ENCODE measurements around the gene ANTXR1.

The ANTXR1 gene

DNA sequence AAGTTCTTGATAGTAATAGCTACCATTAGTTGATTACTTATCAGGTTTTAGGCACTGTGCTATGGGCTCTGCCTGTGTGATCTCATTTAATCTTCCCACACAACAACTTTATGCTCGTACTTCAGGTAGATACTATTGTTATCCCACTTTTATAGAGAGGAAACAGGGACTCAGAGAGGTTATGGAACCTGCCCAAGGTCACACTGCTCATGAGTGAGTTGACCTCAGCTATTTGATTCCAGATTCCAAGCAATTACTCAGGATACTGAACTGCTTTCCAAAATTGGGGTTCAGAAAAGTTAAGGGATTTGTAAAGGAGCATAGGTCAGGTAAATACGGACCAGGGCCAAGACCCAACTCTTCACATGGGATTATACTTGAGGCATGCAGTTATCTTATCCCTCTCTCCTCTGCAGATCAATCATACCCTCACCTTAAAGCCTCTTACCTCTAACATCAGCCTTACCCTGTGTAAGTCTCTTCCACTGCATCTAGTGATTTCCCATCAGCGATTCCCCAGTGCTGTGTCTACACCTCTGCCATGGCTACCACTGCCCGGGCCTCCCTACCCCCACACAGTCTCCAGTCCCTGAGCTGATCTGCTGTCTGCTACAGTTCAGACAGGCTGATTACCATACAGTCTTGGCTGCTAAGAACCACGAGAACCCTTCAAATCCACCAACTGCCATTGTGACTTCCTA lies 74.4 kb downstream of the ANTXR1 start:
- TF ChIP-seq CTCF (conservative IDR thresholded peaks at IDR 0.05; ENCODE audit: low read depth, low read length), result no peak
- H3K4me3 ChIP-seq (IDR thresholded peaks at IDR 0.05; ENCODE audit: insufficient read depth, low read depth, low read length), result no peak overlapping the region
- no peak overlapping the region for H3K27ac ChIP-seq
- H3K4me1 ChIP-seq (ENCODE audit: low read depth, poor library complexity, severe bottlenecking), result peaks cover 18% of the 10 kb centered on the region
- H3K79me2 ChIP-seq (ENCODE audit: insufficient read depth, low read depth), result no peaks in the 10 kb centered on the region
- no peaks in the 10 kb centered on the region for H4K20me1 ChIP-seq (ENCODE audit: insufficient read depth)
- H3K9ac ChIP-seq, result no peak overlapping the region
- no peak overlapping the region for H3K4me2 ChIP-seq
- no peak overlapping the region for H2AFZ ChIP-seq (ENCODE audit: low read depth)
- no peaks in the 10 kb centered on the region for H3K36me3 ChIP-seq (ENCODE audit: insufficient read depth)
- no peaks in the 10 kb centered on the region for H3K27me3 ChIP-seq (ENCODE audit: insufficient read depth, low read depth)

DNA sequence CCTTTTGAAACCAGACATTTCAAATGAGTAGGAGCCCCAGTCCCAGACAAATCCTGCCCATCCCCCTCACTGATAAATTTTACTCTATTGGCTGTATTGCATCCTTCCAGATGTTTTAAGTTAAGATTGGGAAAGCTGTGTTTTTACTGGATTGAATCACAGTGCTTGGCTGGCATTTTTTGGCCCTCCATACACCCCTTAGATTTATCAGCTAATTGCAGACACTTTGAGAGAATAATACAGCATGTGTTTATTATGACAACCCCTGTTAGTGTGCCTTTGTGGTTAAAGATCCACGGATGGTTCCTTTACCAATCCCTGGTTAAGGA lies 74.9 kb downstream of the ANTXR1 start:
- Histone ChIP-seq H3K4me2 (no peak overlapping the region), H3K4me1 (ENCODE audit: low read depth, poor library complexity, severe bottlenecking) (peaks cover 13% of the 10 kb centered on the region), H3K27ac (no peak overlapping the region), H3K9ac (no peak overlapping the region), H3K4me3 (IDR thresholded peaks at IDR 0.05; ENCODE audit: insufficient read depth, low read depth, low read length) (no peak overlapping the region), H3K79me2 (ENCODE audit: insufficient read depth, low read depth) (no peaks in the 10 kb centered on the region), H3K27me3 (ENCODE audit: insufficient read depth, low read depth) (no peaks in the 10 kb centered on the region), H3K36me3 (ENCODE audit: insufficient read depth) (no peaks in the 10 kb centered on the region), H2AFZ (ENCODE audit: low read depth) (no peak overlapping the region), H4K20me1 (ENCODE audit: insufficient read depth) (no peaks in the 10 kb centered on the region)
- TF ChIP-seq CTCF (conservative IDR thresholded peaks at IDR 0.05; ENCODE audit: low read depth, low read length), result no peak

GRCh38 chr2:69088466-69088865 lies 75.5 kb downstream of the ANTXR1 start:
- H2AFZ ChIP-seq (ENCODE audit: low read depth), result no peak overlapping the region
- H4K20me1 ChIP-seq (ENCODE audit: insufficient read depth), result no peaks in the 10 kb centered on the region
- H3K79me2 ChIP-seq (ENCODE audit: insufficient read depth, low read depth), result no peaks in the 10 kb centered on the region
- TF ChIP-seq CTCF (conservative IDR thresholded peaks at IDR 0.05; ENCODE audit: low read depth, low read length), result no peak
- H3K27me3 ChIP-seq (ENCODE audit: insufficient read depth, low read depth), result no peaks in the 10 kb centered on the region
- H3K36me3 ChIP-seq (ENCODE audit: insufficient read depth), result no peaks in the 10 kb centered on the region
- no peak overlapping the region for H3K4me2 ChIP-seq
- no peak overlapping the region for H3K9ac ChIP-seq
- no peak overlapping the region for H3K4me3 ChIP-seq (IDR thresholded peaks at IDR 0.05; ENCODE audit: insufficient read depth, low read depth, low read length)
- peaks cover 7% of the 10 kb centered on the region for H3K4me1 ChIP-seq (ENCODE audit: low read depth, poor library complexity, severe bottlenecking)
- H3K27ac ChIP-seq, result no peak overlapping the region

DNA sequence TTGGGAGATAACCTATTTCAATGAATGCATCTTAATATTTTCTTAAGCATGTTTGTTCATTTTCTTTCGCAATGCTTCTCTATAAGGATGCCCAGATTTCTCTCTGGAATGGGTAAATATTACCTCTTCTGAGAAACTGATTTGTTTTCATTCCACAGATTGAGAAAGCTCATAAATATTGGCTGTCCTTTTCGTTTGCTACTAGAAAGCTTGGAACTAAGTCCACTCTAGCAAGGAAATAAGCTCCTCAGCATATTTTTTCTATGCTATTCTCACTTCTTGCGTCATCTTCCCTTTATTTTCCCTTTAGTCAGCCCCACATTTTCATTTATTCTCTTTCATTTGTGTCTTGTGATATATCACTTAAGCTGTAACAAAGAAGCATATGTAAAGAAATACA lies 76.3 kb downstream of the ANTXR1 start:
- Histone ChIP-seq H3K27me3 (ENCODE audit: insufficient read depth, low read depth) (no peaks in the 10 kb centered on the region), H3K79me2 (ENCODE audit: insufficient read depth, low read depth) (no peaks in the 10 kb centered on the region), H3K4me2 (no peak overlapping the region), H3K36me3 (ENCODE audit: insufficient read depth) (no peaks in the 10 kb centered on the region), H3K9ac (no peak overlapping the region), H3K4me3 (IDR thresholded peaks at IDR 0.05; ENCODE audit: insufficient read depth, low read depth, low read length) (no peak overlapping the region), H4K20me1 (ENCODE audit: insufficient read depth) (no peaks in the 10 kb centered on the region), H3K4me1 (ENCODE audit: low read depth, poor library complexity, severe bottlenecking) (no peaks in the 10 kb centered on the region), H2AFZ (ENCODE audit: low read depth) (no peak overlapping the region), H3K27ac (no peak overlapping the region)
- no peak for TF ChIP-seq CTCF (conservative IDR thresholded peaks at IDR 0.05; ENCODE audit: low read depth, low read length)

All from KMS-11 (cell line).